Measurements from ENCODE around the gene ZFYVE28. TPM values are rescaled to one million over a fixed set of nuclear protein-coding genes. Genes with fewer than 3 reads are reported as not detected.

ZFYVE28 gene
- total and polyA plus RNA-seq, 9 donors: 1.3 to 12.1 (median 8.6) TPM

GRCh38 chr4:2260344-2261109 lies 157.9 kb downstream of the ZFYVE28 start:
- H3K4me3 ChIP-seq: peak overlapping the region; percentile 93
- intact Hi-C loops (cut with DNase I): loop anchor here in 2 of 4 donors (5.0 to 10.0 kb wide), 4 partner anchors 154 to 582 kb away; partner anchors contain the start of genes ADD1 (in 1 of the 2), CFAP99 (in 1 of the 2), FAM193A (in 1 of the 2) and RNF4 (in 1 of the 2)
- TF ChIP-seq EP300 (IDR thresholded peaks at IDR 0.05): no peak
- no peak for TF ChIP-seq CTCF (IDR thresholded peaks at IDR 0.05)
- no peak for TF ChIP-seq POLR2A (IDR thresholded peaks at IDR 0.05)
- no peaks in the 10 kb centered on the region for H3K36me3 ChIP-seq
- peak overlapping the region; percentile 76 to 89 for H3K27ac ChIP-seq
- H3K27me3 ChIP-seq: no peaks in the 10 kb centered on the region
- H3K9me3 ChIP-seq: no peaks in the 10 kb centered on the region
- WGBS, 3 donors: 13 to 15% (median 13%) methylated on average over 20 to 23 of the region's 23 CpGs
- H3K4me1 ChIP-seq (ENCODE audit: insufficient read depth): peaks cover 22% of the 10 kb centered on the region
- DNase-seq: peak; percentile 28 to 60 (median 48)

- WGBS, 3 donors: 55 to 73% (median 61%) methylated on average over 13 to 15 of the region's 15 CpGs
- intact Hi-C loops (cut with DNase I): loop anchor here (5.0 to 10.0 kb wide), 5 partner anchors 155 to 583 kb away; partner anchors contain the start of genes CFAP99 (in 2 of the 4), FAM193A (in 2 of the 4), ZFYVE28 (in 2 of the 4) and ADD1 (in 1 of the 4)
These were observed 158.7 kb downstream of the ZFYVE28 start for GRCh38 chr4:2259541-2260343.

GRCh38 chr4:2259036-2259540 lies 159.4 kb downstream of the ZFYVE28 start:
- WGBS, 3 donors: 51 to 59% (median 58%) methylated on average over 12 to 13 of the region's 13 CpGs
- intact Hi-C loops (cut with DNase I): loop anchor here in 2 of 4 donors (5.0 to 10.0 kb wide), 2 partner anchors 158 to 276 kb away; partner anchors contain the start of genes CFAP99 (in 1 of the 2), FAM193A (in 1 of the 2) and ZFYVE28 (in 1 of the 2)
- TF ChIP-seq CTCF (IDR thresholded peaks at IDR 0.05): no peak
- no peak for TF ChIP-seq EP300 (IDR thresholded peaks at IDR 0.05)
- TF ChIP-seq POLR2A (IDR thresholded peaks at IDR 0.05): no peak
- Histone ChIP-seq H3K27me3 (no peaks in the 10 kb centered on the region), H3K27ac (peak overlapping the region; percentile 56 to 76), H3K36me3 (no peaks in the 10 kb centered on the region), H3K9me3 (no peaks in the 10 kb centered on the region), H3K4me1 (ENCODE audit: insufficient read depth) (peaks cover 24% of the 10 kb centered on the region), H3K4me3 (no peak overlapping the region)
- peak in 4 of 5 donors; percentile 21 to 41 (median 28) for DNase-seq

More at GRCh38 chr4:2259541-2260343, 158.7 kb downstream of the ZFYVE28 start:
- no peaks in the 10 kb centered on the region for H3K36me3 ChIP-seq
- no peaks in the 10 kb centered on the region for H3K9me3 ChIP-seq
- peak overlapping the region; percentile 93 for H3K4me3 ChIP-seq
- peaks cover 24% of the 10 kb centered on the region for H3K4me1 ChIP-seq (ENCODE audit: insufficient read depth)
- H3K27me3 ChIP-seq: no peaks in the 10 kb centered on the region
- H3K27ac ChIP-seq: peak overlapping the region; percentile 76 to 89
- DNase-seq: peak in 4 of 5 donors; percentile 12 to 42 (median 36)
- TF ChIP-seq POLR2A (IDR thresholded peaks at IDR 0.05) (no peak), EP300 (IDR thresholded peaks at IDR 0.05) (no peak)

GRCh38 chr4:2258091-2259035 lies 160.1 kb downstream of the ZFYVE28 start:
- peak overlapping the region in 1 of 2 donors; percentile 2 for H3K27ac ChIP-seq
- TF ChIP-seq EP300 (IDR thresholded peaks at IDR 0.05) (no peak), CTCF (IDR thresholded peaks at IDR 0.05) (no peak), POLR2A (IDR thresholded peaks at IDR 0.05) (no peak)
- H3K4me3 ChIP-seq: no peak overlapping the region
- DNase-seq: peak; percentile 13 to 39 (median 22)
- intact Hi-C loops (cut with DNase I): loop anchor here in 2 of 4 donors (5.0 to 10.0 kb wide), 2 partner anchors 159 to 276 kb away; partner anchors contain the start of genes CFAP99 (in 1 of the 2), FAM193A (in 1 of the 2) and ZFYVE28 (in 1 of the 2)
- H3K27me3 ChIP-seq: no peaks in the 10 kb centered on the region
- peaks cover 24% of the 10 kb centered on the region for H3K4me1 ChIP-seq (ENCODE audit: insufficient read depth)
- no peaks in the 10 kb centered on the region for H3K9me3 ChIP-seq
- no peaks in the 10 kb centered on the region for H3K36me3 ChIP-seq
- WGBS, 3 donors: 73 to 82% (median 75%) methylated on average over 14 to 18 of the region's 18 CpGs

Measured in ovary (tissue), 9 donors.